Activated CD4-positive, alpha-beta T cell treated with anti-CD3 and anti-CD28 coated beads, Interleukin-2, Interleukin-6, amounts not matched to agents 100 ng/mL and 50 ng/mL, durations not matched to agents 16 hours and 8 hours (primary cell): Measurements from ENCODE around the gene TREH.
"Not testable (repeated sequence)": the region's sequence is repeated elsewhere in the genome, so short reads cannot be mapped to it uniquely, and the experiment has no call there.

ENCODE experiments used
- DNase-seq: peaks from one replicate; pipeline ENCODE4 v3.0.0-alpha.2; 2020

Gene TREH

DNA sequence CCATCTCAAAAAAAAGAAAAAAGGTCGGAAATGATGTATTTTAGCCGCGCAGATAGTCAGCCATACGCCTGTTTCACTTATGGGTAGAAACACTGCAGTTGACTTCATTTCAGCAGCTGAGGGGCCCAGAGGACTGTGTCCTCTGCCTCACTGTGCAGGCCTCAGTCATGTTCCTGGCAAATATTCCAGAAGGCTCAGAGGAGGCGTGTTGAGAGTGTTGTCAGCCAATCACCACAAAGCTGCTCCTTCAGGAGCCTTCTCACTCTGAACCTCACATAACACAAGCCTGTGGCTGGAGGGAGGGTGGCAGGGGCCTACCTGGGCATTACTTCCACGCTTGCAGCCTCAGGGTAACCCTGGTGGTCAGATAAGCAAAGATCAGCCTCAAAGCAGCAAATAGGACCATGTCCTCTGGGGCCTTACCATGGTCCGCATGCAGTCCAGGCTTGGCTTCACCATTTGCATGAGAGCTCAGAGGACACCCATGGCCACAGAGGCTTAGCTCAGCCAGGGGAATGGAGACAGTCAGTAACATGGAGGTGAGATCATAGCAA, 17.3 kb upstream of the TREH start:
- no peak for DNase-seq

DNA sequence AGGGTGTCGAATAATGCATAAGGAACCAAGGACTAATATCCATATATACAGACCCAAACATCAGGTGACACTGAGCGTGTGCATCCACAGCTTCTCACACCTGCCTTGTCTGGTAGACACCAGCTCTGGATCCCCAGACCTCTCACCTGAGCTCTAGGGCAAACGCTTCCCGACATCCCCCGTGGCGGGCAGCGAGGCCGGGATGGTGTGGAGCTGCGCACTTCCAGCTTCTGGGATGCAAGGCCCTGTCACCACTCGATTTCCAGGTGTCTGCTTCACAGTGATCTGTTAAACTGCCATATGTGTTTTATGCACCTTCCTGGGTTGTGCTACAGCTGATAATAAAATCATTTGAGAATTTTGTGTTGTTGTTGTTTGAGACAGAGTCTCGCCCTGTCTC, 15.3 kb upstream of the TREH start:
- DNase-seq, result no peak

DNA sequence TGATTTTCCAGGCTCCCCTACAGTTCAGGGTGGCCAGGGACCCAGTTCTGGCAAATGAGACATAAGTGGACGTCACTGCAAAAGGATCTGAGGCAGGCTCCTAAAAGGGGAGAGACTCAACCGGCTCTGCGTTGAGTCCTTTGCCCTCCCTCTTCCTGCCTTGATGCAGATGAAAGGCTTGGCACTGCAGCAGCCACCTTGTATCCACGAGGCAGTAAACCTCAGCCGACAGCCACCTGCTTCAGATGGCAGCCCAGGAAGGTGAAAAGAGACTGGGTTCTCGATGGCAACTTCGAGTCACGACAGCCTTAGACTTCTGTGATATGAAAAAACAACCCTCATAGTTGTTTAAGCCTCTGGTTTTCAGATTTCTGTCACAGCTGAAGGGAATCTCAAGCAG, 14.7 kb upstream of the TREH start:
- DNase-seq, result no peak

- DNase-seq, result peak; percentile 89
These were observed 12.7 kb upstream of the TREH start for GRCh38 chr11:118691926-118692830.

GRCh38 chr11:118690553-118691304, 11.3 kb upstream of the TREH start:
- no peak for DNase-seq

DNA sequence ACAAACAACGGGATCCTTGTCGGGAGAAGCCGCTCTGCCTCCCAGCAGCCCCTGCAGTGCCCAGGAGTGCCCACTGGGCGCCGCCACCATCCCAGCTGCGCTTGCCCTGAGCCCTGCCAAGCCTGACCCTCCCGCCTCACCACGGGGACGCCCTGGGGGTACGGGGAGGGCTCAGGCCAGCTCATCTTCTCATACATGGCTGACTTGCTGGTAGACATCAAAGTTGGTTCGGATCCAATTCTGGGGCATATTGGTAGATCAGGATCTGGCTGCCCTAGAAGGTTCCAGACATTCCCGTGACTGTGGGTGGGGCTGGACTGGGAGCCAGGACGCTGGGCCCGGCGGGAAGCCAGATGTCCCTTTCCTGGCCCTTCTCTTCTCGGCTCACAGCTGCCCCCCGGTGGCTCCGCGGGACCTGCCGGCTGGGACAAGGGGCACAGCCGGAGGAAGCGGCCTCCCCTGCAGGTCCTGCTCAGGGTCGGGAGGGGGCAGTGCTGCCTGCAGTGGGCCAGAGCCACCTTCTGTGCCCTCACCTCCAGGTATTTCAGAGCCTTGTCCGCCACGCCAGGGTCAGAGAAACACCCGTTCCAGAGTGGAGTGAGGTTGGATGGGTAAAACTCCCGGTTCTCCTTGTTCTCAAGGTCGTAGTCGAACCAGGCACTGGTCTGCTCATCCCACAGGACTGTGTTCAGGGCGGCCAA, 10.6 kb upstream of the TREH start:
- DNase-seq, result peak; percentile 91

- no peak for DNase-seq
These were observed 10.0 kb upstream of the TREH start for GRCh38 chr11:118689503-118689851.

DNA sequence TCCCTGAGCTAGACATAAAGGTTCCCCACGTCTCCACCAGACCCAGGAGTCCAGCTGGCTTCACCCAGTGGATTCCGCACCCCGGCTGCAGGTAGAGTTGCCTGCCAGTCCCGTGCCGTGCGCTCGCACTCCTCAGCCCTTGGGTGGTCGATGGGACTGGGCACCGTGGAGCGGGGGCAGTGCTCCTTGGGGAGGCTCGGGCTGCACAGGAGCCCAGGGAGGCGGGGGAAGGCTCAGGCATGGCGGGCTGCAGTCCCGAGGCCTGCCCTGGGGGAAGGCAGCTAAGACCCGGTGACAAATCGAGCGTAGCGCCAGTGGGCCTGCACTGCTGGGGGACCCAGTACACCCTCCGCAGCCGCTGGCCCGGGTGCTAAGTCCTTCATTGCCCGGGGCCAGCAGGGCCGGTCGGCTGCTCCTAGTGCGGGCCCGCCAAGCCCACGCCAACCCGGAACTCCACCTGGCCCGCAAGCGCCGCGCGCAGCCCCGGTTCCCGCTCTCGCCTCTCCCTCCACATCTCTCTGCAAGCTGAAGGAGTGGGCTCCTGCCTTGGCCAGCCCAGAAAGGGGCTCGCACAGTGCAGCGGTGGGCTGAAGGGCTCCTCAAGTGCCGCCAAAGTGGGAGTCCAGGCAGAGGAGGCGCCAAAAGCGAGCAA, 9.5 kb upstream of the TREH start:
- DNase-seq, result no peak

GRCh38 chr11:118688339-118688738, 8.9 kb upstream of the TREH start:
- DNase-seq, result not testable (repeated sequence)

GRCh38 chr11:118687906-118688305, 8.5 kb upstream of the TREH start:
- DNase-seq, result no peak

DNA sequence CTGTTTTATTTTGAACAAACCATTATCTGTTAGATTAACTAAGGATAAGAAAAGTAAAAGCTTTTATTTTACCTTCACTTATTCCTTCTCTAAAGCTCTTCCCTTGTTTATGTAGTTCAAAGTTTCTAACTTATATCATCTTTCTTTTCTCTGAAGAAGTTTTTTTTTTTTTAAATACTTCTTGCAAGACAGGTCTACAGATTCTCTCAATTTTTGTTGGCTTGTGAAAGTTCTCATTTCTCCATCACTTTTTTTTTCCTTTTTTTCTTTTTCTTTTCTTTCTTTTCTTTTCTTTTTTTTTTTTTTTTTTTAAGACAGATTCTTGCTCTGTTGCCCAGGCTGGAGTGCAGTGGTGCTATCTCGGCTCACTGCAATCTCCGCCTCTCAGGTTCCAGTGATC, 4.7 kb upstream of the TREH start:
- no peak for DNase-seq

GRCh38 chr11:118682939-118683338, 3.5 kb upstream of the TREH start:
- not testable (repeated sequence) for DNase-seq

- DNase-seq, result no peak
These were observed 2.9 kb upstream of the TREH start for GRCh38 chr11:118682372-118682771.

DNA sequence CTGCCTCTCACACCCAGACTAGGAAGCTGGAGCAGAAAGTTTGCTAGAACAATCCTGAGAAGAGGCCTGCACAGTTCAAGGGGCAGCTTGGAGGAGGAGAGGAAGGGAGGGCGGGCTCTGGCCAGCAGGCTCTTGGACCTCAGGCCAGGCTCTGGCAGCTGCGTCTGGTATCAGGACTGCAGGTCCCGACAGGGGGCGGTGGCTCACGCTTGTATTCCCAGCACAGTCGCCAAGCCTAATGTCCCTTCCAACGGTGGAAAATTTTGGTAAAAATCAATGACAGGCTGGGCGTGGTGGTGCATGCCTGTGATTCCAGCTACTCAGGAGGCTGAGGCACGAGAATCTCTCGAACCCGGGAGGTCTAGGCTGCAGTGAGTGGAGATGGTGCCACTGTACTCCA, 542 bp downstream of the TREH start:
- not testable (repeated sequence) for DNase-seq

DNA sequence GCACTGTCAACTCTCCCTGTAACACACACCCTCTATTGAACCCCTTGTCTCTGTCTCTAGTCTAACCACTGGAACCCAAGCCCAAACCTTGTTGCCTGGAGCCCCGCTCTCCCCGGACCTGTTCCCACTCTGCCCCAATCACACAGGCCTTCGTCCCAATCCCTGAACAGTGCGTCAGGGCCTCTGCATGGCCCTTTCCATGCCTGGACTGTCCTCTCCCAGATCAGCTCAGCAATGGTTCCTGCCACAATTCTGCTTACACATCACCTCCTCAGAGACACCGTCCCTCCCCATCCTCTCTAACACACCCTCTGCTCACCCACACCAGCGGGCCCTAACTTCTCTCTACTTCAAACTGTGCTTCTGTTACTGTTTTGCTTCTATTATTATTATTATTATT, 1.5 kb downstream of the TREH start:
- DNase-seq, result no peak

DNA sequence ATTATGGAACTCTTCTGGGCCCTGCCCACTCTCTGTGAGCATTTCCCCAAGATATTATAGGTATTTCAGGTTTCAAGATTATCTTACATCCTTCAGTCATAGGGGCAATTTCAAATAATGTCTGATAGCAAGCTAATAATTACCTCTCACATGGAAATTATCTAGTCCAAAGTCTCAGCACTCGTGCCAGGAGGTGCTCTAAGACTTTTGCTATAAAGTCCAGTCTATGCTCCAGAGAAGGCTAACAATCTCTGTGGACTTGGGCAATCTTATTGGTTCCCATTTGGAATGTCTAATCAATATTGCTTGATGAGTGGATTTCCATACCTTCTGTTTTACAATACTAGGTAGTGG, 5.4 kb downstream of the TREH start:
- no peak for DNase-seq

DNA sequence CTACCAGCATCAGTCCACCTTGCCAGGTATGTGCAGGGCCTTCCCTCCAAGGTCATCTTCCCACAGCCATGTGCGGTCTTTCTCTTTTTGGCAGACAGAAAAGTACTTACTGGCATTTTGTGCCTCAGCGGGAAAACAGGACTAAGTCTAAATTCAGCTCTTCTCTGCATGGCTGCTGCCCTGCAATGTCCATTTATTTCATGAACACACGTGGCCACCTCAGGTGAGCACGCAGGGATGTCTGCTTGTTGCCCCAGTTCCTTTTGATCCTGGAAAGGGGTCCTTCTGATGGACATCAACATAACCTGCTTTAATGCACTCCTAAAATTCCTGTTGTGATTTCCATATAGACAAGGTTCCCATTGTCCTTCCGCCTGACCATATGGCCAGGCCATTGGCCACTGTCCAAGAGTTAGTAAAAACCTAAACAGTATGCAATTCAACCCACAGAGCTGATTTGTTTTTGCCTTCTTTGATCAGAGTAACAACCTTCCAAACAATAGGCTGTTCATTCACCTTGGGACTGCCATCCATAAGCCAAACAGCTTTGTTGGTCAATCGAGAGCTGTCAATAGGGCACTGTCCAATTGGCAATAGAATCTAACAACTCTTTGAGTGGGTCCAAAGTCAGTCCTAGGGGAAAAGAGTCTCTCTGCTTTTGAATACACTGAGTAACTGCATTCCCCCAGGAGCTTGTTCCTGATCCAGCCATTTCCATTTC, 5.9 kb downstream of the TREH start:
- no peak for DNase-seq

- DNase-seq, result no peak
These were observed 6.6 kb downstream of the TREH start for GRCh38 chr11:118672846-118673245.

DNA sequence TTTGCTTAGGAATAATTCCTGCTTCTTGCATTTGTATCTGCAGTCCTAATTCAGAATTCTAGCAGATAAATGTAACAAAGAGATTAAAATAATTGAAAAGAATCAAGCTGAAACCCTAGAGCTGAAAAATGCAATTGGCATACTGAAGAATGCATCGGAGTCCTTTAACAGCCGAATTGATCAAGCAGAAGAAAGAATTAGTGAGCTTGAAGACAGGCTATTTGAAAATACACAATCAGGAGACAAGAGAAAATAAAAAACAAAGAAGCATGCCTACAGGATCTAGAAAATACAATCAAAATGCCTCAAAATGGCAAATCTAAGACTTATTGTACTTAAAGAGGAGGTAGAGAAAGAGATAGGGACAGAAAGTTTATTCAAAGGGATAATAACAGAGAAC, 8.2 kb downstream of the TREH start:
- no peak for DNase-seq

DNA sequence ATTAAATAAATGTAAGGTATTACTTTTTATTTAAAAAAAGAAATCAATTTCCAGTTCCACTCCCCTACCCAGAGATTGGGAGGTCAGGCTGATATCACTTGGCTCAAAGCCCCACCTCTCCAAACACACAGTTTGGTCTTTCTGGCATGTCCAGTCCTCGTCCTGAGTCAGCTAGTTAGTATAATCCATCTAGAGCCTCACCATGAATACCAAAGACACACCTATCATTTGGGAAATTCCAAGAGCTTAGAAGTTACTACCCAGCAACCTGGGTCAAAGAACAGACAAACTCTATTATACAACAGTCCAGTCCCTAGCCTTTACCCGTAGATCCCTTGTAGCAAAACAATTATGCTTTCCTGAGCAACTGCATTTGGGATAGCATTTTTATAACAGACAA, 9.4 kb downstream of the TREH start:
- DNase-seq, result no peak

- DNase-seq, result no peak
These were observed 13.1 kb downstream of the TREH start for GRCh38 chr11:118666371-118666770.

DNA sequence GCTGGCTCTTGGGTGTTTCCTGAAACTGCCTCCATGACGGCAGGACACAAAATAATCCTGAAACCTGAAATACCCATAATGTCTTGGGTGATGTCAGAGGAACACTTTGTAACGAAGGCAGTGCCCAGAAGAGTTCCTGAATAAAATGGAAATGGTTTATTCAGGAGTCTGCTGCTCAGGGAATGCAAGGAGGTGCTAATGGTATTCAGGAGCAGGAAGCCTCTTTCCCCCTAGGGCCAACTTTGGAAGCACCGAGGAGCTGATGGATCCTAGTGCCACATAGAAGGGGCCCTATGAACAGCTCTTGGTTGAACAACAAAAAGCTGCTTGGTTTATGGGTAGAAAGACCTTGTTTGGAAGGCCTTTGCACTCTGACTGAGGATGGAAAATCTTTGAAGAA, 15.5 kb downstream of the TREH start:
- no peak for DNase-seq
